C4-2B (cell line): ENCODE results near the gene CATSPERB.

Source experiments
- ZFX ChIP-seq: fragments of 450-650 bp; IDR thresholded peaks from 2 replicates; pipeline ENCODE4 v1.6.1; 2017
- TF ChIP-seq, protein P1 (sequence below): fragments of 450-650 bp; conservative IDR thresholded peaks from 2 replicates; pipeline ENCODE4 v1.5.1; 2017; ENCODE audit warnings: mild to moderate bottlenecking

- TF ChIP-seq, protein P1, sequence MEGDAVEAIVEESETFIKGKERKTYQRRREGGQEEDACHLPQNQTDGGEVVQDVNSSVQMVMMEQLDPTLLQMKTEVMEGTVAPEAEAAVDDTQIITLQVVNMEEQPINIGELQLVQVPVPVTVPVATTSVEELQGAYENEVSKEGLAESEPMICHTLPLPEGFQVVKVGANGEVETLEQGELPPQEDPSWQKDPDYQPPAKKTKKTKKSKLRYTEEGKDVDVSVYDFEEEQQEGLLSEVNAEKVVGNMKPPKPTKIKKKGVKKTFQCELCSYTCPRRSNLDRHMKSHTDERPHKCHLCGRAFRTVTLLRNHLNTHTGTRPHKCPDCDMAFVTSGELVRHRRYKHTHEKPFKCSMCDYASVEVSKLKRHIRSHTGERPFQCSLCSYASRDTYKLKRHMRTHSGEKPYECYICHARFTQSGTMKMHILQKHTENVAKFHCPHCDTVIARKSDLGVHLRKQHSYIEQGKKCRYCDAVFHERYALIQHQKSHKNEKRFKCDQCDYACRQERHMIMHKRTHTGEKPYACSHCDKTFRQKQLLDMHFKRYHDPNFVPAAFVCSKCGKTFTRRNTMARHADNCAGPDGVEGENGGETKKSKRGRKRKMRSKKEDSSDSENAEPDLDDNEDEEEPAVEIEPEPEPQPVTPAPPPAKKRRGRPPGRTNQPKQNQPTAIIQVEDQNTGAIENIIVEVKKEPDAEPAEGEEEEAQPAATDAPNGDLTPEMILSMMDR = no peak
- no peak for TF ChIP-seq ZFX
These were observed 120.4 kb downstream of the CATSPERB start for GRCh38 chr14:91611528-91611927.
